Activated T-cell treated with anti-CD3 and anti-CD28 coated beads, Interleukin-2, amount 50 U/mL, for 1 hour (primary cell): ENCODE results near the gene ARHGAP6.
"Not testable (repeated sequence)": the region's sequence is repeated elsewhere in the genome, so short reads cannot be mapped to it uniquely, and the experiment has no call there.

Experiments used
- DNase-seq: peaks from one replicate; pipeline ENCODE4 v3.0.0-alpha.2; 2020

The ARHGAP6 gene

GRCh38 chrX:11519234-11519633, 146.5 kb downstream of the ARHGAP6 start:
- not testable (repeated sequence) for DNase-seq

GRCh38 chrX:11509786-11510185, 155.9 kb downstream of the ARHGAP6 start:
- DNase-seq = no peak

GRCh38 chrX:11504234-11504633, 161.5 kb downstream of the ARHGAP6 start:
- DNase-seq = no peak

GRCh38 chrX:11499076-11500044, 166.4 kb downstream of the ARHGAP6 start:
- DNase-seq = no peak

- not testable (repeated sequence) for DNase-seq
Observed at GRCh38 chrX:11491375-11491774, 174.3 kb downstream of the ARHGAP6 start.

- DNase-seq = no peak
Observed at GRCh38 chrX:11484290-11484689, 181.4 kb downstream of the ARHGAP6 start.

- DNase-seq = no peak
Observed at GRCh38 chrX:11481035-11481434, 184.7 kb downstream of the ARHGAP6 start.

- no peak for DNase-seq
Observed at GRCh38 chrX:11480626-11481025, 185.1 kb downstream of the ARHGAP6 start.

- DNase-seq = no peak
Observed at GRCh38 chrX:11478911-11479310, 186.8 kb downstream of the ARHGAP6 start.

- no peak for DNase-seq
Observed at GRCh38 chrX:11478026-11478425, 187.7 kb downstream of the ARHGAP6 start.

- no peak for DNase-seq
Observed at GRCh38 chrX:11474576-11474975, 191.1 kb downstream of the ARHGAP6 start.

GRCh38 chrX:11474021-11474420, 191.7 kb downstream of the ARHGAP6 start:
- no peak for DNase-seq

- DNase-seq = no peak
Observed at GRCh38 chrX:11472879-11473278, 192.8 kb downstream of the ARHGAP6 start.

GRCh38 chrX:11472381-11472780, 193.3 kb downstream of the ARHGAP6 start:
- no peak for DNase-seq

GRCh38 chrX:11470250-11470974, 195.3 kb downstream of the ARHGAP6 start:
- DNase-seq = no peak

GRCh38 chrX:11465648-11466411, 199.9 kb downstream of the ARHGAP6 start:
- DNase-seq = no peak

- DNase-seq = no peak
Observed at GRCh38 chrX:11464836-11465463, 200.8 kb downstream of the ARHGAP6 start.

GRCh38 chrX:11464380-11464779, 201.3 kb downstream of the ARHGAP6 start:
- DNase-seq = no peak

GRCh38 chrX:11462648-11463047, 203.1 kb downstream of the ARHGAP6 start:
- DNase-seq = no peak

GRCh38 chrX:11462136-11462535, 203.6 kb downstream of the ARHGAP6 start:
- DNase-seq = no peak

GRCh38 chrX:11461201-11462001, 204.3 kb downstream of the ARHGAP6 start:
- no peak for DNase-seq

GRCh38 chrX:11460347-11460746, 205.4 kb downstream of the ARHGAP6 start:
- no peak for DNase-seq
